HG03558 (cell line): ENCODE results near the gene SSH2.
A peak's percentile ranks its signal among the peaks of the same experiment; 100 is the strongest.

Source experiments
- ATAC-seq: cut with Tn5 transposase; IDR thresholded peaks from one replicate; pipeline ENCODE4 v1.9.1; 2021; ENCODE audit warnings: moderate number of reproducible peaks; ENCODE audit not compliant: unreplicated experiment; ENCODE audit errors: extremely low read depth

SSH2 gene

GRCh38 chr17:29585080-29585751, 344.8 kb downstream of the SSH2 start:
- no peak for ATAC-seq

DNA sequence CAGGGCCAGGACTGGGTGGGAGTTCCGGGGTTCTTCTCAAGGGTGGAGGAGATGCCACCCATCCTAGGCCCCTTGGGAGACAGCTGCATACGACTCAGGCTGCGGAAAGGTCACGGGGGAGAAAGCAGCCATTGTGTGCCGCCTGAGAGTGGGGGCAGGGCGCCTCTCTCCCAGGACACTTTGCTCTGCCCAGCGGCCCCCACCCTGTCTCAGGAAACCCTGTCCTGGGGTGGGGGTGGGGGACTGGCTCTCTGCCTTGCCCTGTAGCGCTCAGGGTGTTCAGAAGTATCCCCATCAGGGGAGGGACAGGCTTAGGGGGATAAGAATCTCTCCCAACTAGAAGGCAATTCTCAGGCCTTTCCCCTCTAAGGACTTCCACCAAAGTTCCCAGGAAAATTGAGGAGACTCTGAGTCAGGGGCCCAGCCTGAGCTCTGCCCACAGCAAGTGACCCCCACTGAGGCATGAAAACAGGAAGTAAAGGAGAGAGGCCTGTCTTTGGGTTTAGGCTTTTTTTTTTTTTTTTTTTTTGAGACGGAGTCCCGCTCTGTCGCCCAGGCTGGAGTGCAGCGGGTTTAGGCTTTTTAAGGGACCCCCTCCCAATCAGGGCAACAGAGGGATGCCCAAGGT, 345.5 kb downstream of the SSH2 start:
- ATAC-seq, result no peak

DNA sequence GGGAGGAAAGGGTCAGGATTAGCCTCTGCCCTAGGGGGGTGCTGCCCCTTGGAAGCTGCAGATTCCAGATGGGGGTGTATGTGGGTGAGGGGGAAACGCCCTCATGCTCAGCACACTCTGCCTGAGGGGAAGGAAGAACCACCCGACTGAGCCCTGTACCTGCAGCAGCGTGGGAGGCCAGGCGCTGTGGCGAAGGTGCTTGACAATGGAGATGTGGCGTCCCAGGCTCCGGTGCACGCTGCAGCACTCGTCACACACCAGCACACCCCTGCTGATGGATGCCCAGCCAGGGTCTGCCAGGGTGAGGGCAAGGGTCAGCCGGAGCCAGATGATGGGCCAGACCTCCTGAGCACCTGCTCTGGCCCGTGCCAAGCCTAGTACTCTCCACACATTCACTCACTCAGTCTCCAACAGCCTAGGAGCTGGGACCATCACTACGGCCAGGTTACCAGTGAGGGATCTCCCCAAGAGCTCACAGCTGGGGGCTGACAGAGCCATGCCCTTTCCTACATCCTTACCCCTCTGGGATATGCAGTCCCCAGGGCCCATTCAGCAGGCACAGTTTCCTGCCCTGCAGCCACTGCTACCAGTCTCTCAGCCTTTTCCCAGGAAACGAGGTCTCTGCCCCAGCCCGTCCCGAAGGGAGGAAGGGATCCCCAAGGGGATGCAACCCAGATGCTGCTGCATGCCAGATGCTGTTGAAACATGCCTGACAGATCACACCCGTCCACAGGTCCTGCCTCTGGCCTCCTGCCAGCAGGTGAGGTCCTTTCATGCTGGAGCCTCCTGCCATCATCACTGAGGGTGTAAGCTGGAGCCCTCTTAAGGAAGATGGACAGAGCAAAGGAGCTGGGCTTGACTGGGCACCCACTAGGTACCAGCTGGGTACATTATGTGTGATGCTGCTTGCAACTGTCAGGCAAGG, 346.4 kb downstream of the SSH2 start:
- no peak for ATAC-seq

GRCh38 chr17:29582772-29583171, 347.3 kb downstream of the SSH2 start:
- ATAC-seq, result no peak

DNA sequence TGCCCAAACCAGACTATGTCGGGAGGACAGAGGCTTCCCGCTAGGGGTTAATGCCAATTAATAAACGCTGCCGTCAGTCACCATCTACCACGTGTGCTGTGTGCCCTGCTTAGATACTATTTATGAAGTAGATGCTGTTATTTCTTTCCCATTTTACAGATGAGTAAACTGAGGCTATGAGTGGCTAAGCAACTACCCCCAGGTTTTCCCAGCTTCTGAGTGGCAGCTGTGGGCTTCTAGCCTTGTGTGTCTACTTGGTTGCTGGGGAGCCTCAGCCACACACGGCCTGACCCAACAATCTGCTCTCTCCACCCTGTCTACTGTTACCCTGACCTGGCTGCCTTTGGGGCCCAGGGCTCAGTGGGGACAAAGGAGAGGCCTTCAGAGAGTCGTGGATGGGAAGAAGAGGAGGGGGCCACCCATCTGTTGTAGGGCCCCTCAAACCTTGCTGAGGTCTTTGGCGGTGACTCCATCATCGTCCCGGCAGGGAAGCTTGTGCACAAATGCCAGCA, 347.7 kb downstream of the SSH2 start:
- ATAC-seq, result no peak

DNA sequence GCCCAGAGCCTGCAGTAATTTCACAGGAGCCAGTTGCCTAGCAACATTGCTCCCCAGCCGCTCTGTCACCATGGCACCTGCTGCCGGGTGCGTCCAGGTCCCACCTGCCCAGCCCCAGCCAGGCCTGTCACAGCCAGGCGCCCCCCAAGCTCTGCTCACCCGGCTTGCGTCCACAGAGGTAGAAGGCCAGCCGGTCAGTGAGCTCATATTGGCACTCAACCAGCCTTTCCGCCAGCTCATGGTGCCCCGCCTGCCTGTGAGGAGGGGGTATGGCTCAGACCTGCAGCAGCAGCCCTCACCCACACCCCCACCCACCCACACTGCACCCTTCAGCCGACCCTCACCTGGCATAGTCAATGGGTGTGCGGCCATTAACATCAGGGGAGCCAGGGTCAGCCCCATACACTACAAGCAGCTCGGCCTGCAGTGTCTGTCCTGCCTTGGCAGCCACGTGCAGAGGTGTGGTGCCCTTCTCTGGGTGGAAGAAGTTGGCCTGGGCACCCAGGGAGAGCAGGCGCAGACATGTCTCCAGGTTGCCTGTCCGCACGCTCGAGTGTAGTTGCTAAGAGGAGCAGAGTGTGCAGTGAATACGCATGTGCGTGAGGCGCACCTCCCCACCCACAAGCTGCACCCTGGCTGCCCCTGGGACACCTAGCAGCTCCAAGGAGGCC, 348.3 kb downstream of the SSH2 start:
- ATAC-seq, result no peak

DNA sequence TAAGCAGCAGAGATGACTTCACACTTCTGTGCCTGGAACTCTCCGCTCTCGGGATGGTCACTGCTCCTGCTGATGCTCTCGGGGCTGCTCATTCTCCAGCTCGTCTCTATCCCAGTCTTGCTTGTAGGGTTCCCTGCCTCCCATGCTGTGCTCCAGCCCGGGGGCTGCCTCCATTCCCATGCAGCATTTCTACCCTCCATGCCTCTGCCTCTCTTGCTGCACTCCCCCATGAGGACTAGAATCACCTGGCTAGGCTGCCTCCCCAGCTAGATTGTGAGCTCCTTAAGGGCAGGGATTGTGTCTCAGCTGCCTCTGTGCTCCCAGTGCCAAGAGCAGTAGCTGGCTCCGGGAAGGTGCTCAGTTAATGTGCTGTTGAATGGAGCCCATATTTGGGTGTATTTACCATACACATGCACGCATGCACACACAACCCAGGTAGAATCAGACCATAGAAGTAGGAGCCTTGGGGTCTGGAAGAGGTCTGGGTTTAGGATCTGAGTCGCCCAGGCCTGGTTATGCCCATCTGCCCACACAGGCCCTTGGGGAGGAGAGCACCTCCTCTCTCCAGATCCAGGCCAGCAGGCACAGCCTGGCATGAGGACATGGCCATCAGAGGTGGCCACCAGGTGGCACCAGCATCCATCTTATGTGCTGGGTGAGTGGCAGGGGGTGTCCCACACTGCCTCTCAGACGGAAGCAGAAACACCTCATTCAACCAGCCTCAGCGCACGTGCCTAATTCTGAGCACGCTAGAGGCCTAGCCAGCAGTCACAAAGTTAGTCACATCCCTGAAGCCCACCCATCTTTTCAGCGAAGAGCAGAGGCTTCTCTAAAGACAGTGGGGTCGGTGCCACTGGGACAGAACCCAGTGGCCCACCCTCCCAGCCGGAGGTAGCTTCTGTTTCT, 349.9 kb downstream of the SSH2 start:
- ATAC-seq, result peak; percentile 63

DNA sequence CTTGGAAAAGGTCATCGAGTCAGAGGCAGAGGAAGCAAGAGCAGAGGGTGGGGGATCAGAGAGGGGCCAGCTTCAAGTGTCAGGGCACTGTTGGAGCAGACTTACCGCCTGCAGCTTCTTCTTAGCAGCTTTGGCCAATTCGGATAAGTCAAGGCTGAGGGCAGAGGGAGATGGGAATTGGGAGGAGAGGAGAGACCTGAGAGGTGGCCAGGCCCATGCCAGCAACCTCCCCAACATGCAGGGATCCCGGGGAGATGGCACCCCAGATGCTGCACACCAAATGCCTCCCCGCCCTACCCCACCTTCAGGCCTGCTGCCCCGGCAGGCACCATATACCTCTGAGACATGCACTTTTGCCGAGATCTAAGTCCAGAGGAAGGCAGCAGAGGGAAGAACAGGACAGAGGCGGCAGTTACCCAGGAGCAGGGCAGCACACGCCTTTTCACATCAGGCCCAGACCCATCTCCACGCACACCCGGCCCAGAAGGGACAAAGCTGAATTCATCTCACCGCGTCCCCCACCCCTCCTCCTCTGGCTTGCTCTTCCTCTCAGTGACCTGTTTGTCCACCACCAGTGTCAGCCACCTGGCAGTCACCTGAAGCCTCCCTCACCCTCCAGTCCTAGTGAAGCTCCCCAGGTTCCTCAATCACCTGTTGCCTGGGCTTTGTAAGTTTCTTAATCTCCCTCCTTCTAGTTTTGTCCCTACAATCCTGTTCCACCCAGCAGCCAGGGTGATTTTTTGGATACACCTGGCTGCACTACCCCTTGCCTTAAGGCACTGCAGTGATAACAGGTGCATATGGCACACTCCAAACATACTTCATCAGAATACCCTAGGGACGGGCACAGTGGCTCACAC, 351.2 kb downstream of the SSH2 start:
- ATAC-seq, result no peak

GRCh38 chr17:29577385-29578211, 352.4 kb downstream of the SSH2 start:
- no peak for ATAC-seq

DNA sequence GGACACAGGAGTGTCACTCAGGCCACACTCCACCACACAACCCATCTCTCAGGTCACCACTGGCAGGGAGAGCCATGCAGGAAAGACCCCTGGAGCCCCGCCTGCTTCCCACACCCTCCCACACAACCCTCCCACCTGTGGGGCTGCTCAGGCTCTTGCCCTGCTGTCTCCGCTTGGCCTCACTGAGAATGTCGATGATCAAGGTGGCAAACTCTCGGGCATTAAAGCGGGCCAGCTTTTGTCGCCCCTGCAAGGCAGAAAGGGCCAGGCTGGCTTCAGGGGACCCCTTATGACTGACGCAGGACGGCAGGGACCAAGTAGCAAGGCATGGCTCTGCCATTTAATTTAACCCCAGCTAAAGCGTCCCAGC, 353.0 kb downstream of the SSH2 start:
- ATAC-seq, result no peak

DNA sequence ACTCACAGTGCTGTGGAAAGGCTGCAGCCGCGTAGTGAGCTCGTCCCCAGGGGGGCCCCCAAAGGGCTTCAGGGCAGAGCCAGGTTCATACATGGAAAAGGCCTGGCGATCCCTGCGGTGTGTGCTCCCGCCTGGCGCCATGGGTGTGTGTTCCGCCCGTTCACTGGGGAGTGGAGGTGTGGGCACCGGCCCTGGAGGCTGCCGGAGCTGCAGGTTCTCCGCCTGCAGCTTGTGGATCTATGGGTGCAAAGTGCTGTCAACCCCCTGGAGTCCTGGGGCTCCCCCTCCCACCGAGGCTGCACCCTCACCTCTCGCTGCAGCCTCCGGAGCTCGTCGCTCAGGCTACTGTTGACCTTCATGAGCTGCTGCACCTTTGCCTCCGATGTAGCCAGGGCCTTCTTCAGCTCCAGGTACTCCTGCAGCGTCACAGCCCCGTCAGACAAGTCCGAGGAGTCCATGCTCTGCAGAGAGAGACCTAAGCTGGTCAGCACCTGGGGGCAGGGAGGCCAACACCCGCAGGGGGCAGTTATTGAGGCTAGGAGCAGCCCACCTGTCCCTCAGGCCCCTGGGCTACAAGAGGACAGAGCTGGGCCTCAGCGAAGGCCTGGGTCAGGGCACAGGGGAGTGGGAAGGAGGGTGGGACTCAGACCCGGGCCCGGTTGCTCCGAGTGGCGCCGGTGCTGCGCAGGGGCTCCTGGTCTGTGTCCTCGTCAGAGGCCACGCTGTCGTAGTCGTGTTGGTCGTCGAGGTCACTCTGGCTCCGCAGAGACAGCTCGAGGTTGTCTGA, 353.6 kb downstream of the SSH2 start:
- ATAC-seq, result no peak
